ENCODE measurements around the gene CLCN1. TPM values are rescaled to one million over a fixed set of nuclear protein-coding genes. Genes with fewer than 3 reads are reported as not detected.

CLCN1 gene
- total and polyA plus RNA-seq, 2 of the 8 experiments (the other 6 are each of a cell fraction or from before 2014, with no cell fraction given), result 0.36 to 0.41 TPM

DNA sequence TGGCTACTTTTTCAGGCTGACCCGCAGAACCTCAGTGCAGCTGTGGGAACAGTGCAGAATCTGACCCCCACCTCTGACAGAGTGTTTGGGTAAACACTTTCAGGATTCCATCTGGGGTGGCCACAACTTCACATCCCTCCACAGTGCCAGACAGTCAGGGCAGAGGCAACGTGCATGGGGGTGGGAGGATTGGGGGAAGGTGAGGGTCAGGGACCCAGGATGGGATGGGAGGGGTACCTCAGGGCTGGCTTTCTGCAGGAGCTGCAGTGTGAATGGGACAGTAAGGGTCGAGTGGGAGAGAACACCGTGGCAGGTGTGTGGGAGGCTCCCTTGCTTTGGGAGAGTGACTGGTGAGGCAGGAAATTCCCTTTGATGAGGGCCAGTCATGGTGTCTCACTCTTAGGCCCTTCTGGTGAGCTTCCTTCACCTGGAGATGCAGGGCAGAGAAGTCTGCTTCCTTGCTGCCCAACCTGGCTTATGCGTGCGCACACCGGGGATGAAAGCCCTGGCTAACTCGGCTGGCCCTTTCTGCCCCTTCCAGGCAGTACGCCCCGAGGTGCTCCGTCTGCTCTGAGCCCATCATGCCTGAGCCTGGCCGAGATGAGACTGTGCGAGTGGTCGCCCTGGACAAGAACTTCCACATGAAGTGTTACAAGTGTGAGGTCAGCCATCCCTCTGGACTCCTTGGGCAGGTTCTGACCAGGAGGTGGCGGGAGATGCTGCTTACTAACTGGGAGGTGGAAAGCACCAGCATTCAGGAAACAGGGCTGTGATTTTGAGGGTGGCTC lies 73.6 kb downstream of the CLCN1 start (continued):
- no peak for TF ChIP-seq SUZ12 (IDR thresholded peaks at IDR 0.05; ENCODE audit: low read length)
- no peak for TF ChIP-seq RNF2 (IDR thresholded peaks at IDR 0.05; ENCODE audit: borderline replicate concordance, low read depth, low read length, missing control alignments, poor library complexity, severe bottlenecking)
- TF ChIP-seq NANOG (IDR thresholded peaks at IDR 0.05; ENCODE audit: insufficient read depth, low read depth, low read length, poor library complexity, severe bottlenecking), result no peak
- no peak for TF ChIP-seq JUN (IDR thresholded peaks at IDR 0.05; ENCODE audit: low read depth, low read length)
- no peak for TF ChIP-seq KDM1A (IDR thresholded peaks at IDR 0.05; ENCODE audit: borderline replicate concordance, low read length)
- TF ChIP-seq POLR2A (IDR thresholded peaks at IDR 0.05; ENCODE audit: control extremely low read depth in 1 of 2, low read depth in 2 of 2, low read length in 2 of 2), result no peak
- TF ChIP-seq ZNF274 (IDR thresholded peaks at IDR 0.05; ENCODE audit: borderline replicate concordance, extremely low read depth, low read length), result no peak
- peak; percentile 44; the same call in 1 of the 2 replicates for TF ChIP-seq POLR2AphosphoS5 (IDR thresholded peaks at IDR 0.05; ENCODE audit: low read depth, low read length)
- TF ChIP-seq PHF8 (conservative IDR thresholded peaks at IDR 0.05; ENCODE audit: low read depth, low read length), result no peak
- no peak for TF ChIP-seq EP300 (IDR thresholded peaks at IDR 0.05; ENCODE audit: borderline replicate concordance in 1 of 2, low read depth in 2 of 2, low read length in 2 of 2)
- no peak for TF ChIP-seq SAP30 (IDR thresholded peaks at IDR 0.05; ENCODE audit: insufficient read depth, insufficient replicate concordance, low read length)
- TF ChIP-seq NRF1 (IDR thresholded peaks at IDR 0.05; ENCODE audit: low read depth, low read length), result no peak
- TF ChIP-seq BCL11A (IDR thresholded peaks at IDR 0.05; ENCODE audit: low read depth in 2 of 2, low read length in 2 of 2), result no peak
- TF ChIP-seq SRF (IDR thresholded peaks at IDR 0.05; ENCODE audit: low read depth, low read length), result no peak
- no peak for TF ChIP-seq CBX5 (IDR thresholded peaks at IDR 0.05; ENCODE audit: low read depth, low read length)
